WTC11 (cell line): ENCODE results near the gene SLC46A3. TPM values are rescaled to one million over a fixed set of nuclear protein-coding genes. Genes with fewer than 3 reads are reported as not detected.
"Not testable (repeated sequence)": the region's sequence is repeated elsewhere in the genome, so short reads cannot be mapped to it uniquely, and the experiment has no call there.

Source experiments
- ATAC-seq: fragments of 200-7000 bp; cut with Tn5 transposase; 2 replicates; pipeline ENCODE4 v1.10.0; 2021; ENCODE audit warnings: mild to moderate bottlenecking, moderate library complexity
- CTCF ChIA-PET: fragments of 300-600 bp; sonication (Branson Sonifier 250); formaldehyde crosslinking; loops from one replicate; lab custom pipeline; 2021; ENCODE audit warnings: antibody characterized with exemption; lab: Charles Lee
- POLR2A ChIA-PET: fragments of 350-600 bp; sonication (Branson Sonifier 250); formaldehyde crosslinking; loops from one replicate; lab custom pipeline; 2021; ENCODE audit warnings: antibody characterized with exemption; lab: Charles Lee
- DNase-seq: peaks from one replicate; pipeline ENCODE4 v3.0.0; 2021; ENCODE audit warnings: low spot score
- H3K27ac Mint-ChIP-seq: 2 replicates; pipeline ENCODE4 v1.8.0; 2021; ENCODE audit warnings: mixed read lengths
- H3K27me3 Mint-ChIP-seq: 2 replicates; pipeline ENCODE4 v1.8.0; 2021; ENCODE audit warnings: low read depth, mild to moderate bottlenecking, moderate library complexity, mixed read lengths
- H3K36me3 Mint-ChIP-seq: 2 replicates; pipeline ENCODE4 v1.8.0; 2021; ENCODE audit warnings: mixed read lengths
- H3K4me1 Mint-ChIP-seq: 2 replicates; pipeline ENCODE4 v1.8.0; 2022; ENCODE audit warnings: mixed read lengths
- H3K4me3 Mint-ChIP-seq: 2 replicates; pipeline ENCODE4 v1.8.0; 2021; ENCODE audit warnings: mild to moderate bottlenecking, moderate library complexity, mixed read lengths
- H3K9me3 Mint-ChIP-seq: 2 replicates; pipeline ENCODE4 v1.8.0; 2021; ENCODE audit warnings: mixed read lengths
- ARID4B ChIP-seq: sonication (generic); formaldehyde crosslinking; IDR thresholded peaks from 2 replicates; pipeline ENCODE4 v1.8.0; 2023; ENCODE audit warnings: missing genetic modification reagents, mild to moderate bottlenecking, borderline replicate concordance
- CDX4 ChIP-seq: fragments of 250-450 bp; sonication (Bioruptor Pico); IDR thresholded peaks from 2 replicates; pipeline ENCODE4 v1.9.0; 2021; ENCODE audit warnings: moderate library complexity, mild to moderate bottlenecking, inconsistent platforms, borderline replicate concordance
- CREM ChIP-seq: sonication (generic); formaldehyde crosslinking; IDR thresholded peaks from 2 replicates; pipeline ENCODE4 v1.8.1; 2022; ENCODE audit warnings: mild to moderate bottlenecking, missing genetic modification reagents, moderate library complexity
- JAZF1 ChIP-seq: fragments of 250-450 bp; sonication (Bioruptor Pico); IDR thresholded peaks from 2 replicates; pipeline ENCODE4 v1.9.0; 2021; ENCODE audit warnings: moderate library complexity, mild to moderate bottlenecking, inconsistent platforms
- NFATC4 ChIP-seq: fragments of 250-450 bp; sonication (Bioruptor Pico); IDR thresholded peaks from 2 replicates; pipeline ENCODE4 v1.9.0; 2021; ENCODE audit warnings: mild to moderate bottlenecking
- NR2C2 ChIP-seq: sonication (generic); formaldehyde crosslinking; IDR thresholded peaks from 2 replicates; pipeline ENCODE4 v1.8.0; 2022; ENCODE audit warnings: mild to moderate bottlenecking, missing genetic modification reagents
- PRRX2 ChIP-seq: fragments of 250-450 bp; sonication (Bioruptor Pico); IDR thresholded peaks from 2 replicates; pipeline ENCODE4 v1.8.0; 2021; ENCODE audit warnings: mild to moderate bottlenecking
- RELA ChIP-seq: sonication (generic); formaldehyde crosslinking; IDR thresholded peaks from 2 replicates; pipeline ENCODE4 v1.8.1; 2022; ENCODE audit warnings: missing genetic modification reagents, mild to moderate bottlenecking, borderline replicate concordance
- SP1 ChIP-seq: sonication (generic); formaldehyde crosslinking; conservative IDR thresholded peaks from 2 replicates; pipeline ENCODE4 v1.8.1; 2022; ENCODE audit warnings: missing genetic modification reagents
- ZNF396 ChIP-seq: fragments of 250-450 bp; sonication (Bioruptor Pico); IDR thresholded peaks from 2 replicates; pipeline ENCODE4 v1.8.0; 2021; ENCODE audit warnings: mild to moderate bottlenecking, moderate library complexity, borderline replicate concordance
- total RNA-seq: library from RNA; stranded (reverse); gene quantifications from 3 replicates; pipeline ENCODE4 v1.2.3, GENCODE V29; 2021
- TF ChIP-seq, protein P1 (sequence below): sonication (generic); formaldehyde crosslinking; IDR thresholded peaks from 2 replicates; pipeline ENCODE4 v1.8.0; 2022; ENCODE audit warnings: mild to moderate bottlenecking, missing genetic modification reagents
- TF ChIP-seq, protein P2 (sequence below): fragments of 250-450 bp; sonication (Bioruptor Pico); IDR thresholded peaks from 2 replicates; pipeline ENCODE4 v1.9.0; 2021; ENCODE audit warnings: mild to moderate bottlenecking, borderline replicate concordance
- TF ChIP-seq, protein P3 (sequence below): fragments of 250-450 bp; sonication (Bioruptor Pico); IDR thresholded peaks from 2 replicates; pipeline ENCODE4 v2.1.2; 2022; ENCODE audit warnings: mild to moderate bottlenecking, moderate library complexity
- TF ChIP-seq, protein P4 (sequence below): sonication (generic); formaldehyde crosslinking; IDR thresholded peaks from 2 replicates; pipeline ENCODE4 v1.8.0; 2022; ENCODE audit warnings: missing genetic modification reagents
- TF ChIP-seq, protein P5 (sequence below): sonication (generic); formaldehyde crosslinking; IDR thresholded peaks from 2 replicates; pipeline ENCODE4 v1.8.1; 2023; ENCODE audit warnings: mild to moderate bottlenecking, missing genetic modification reagents

Gene SLC46A3
- total RNA-seq, 1 experiment from 2014 or later, result 0.79 TPM

- TF ChIP-seq, protein P1, sequence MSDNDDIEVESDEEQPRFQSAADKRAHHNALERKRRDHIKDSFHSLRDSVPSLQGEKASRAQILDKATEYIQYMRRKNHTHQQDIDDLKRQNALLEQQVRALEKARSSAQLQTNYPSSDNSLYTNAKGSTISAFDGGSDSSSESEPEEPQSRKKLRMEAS (CRISPR knock-in tag), result peak; percentile 35; the same call in 1 of the 2 replicates
- TF ChIP-seq, protein P2, sequence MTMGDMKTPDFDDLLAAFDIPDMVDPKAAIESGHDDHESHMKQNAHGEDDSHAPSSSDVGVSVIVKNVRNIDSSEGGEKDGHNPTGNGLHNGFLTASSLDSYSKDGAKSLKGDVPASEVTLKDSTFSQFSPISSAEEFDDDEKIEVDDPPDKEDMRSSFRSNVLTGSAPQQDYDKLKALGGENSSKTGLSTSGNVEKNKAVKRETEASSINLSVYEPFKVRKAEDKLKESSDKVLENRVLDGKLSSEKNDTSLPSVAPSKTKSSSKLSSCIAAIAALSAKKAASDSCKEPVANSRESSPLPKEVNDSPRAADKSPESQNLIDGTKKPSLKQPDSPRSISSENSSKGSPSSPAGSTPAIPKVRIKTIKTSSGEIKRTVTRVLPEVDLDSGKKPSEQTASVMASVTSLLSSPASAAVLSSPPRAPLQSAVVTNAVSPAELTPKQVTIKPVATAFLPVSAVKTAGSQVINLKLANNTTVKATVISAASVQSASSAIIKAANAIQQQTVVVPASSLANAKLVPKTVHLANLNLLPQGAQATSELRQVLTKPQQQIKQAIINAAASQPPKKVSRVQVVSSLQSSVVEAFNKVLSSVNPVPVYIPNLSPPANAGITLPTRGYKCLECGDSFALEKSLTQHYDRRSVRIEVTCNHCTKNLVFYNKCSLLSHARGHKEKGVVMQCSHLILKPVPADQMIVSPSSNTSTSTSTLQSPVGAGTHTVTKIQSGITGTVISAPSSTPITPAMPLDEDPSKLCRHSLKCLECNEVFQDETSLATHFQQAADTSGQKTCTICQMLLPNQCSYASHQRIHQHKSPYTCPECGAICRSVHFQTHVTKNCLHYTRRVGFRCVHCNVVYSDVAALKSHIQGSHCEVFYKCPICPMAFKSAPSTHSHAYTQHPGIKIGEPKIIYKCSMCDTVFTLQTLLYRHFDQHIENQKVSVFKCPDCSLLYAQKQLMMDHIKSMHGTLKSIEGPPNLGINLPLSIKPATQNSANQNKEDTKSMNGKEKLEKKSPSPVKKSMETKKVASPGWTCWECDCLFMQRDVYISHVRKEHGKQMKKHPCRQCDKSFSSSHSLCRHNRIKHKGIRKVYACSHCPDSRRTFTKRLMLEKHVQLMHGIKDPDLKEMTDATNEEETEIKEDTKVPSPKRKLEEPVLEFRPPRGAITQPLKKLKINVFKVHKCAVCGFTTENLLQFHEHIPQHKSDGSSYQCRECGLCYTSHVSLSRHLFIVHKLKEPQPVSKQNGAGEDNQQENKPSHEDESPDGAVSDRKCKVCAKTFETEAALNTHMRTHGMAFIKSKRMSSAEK (CRISPR knock-in tag), result no peak
- TF ChIP-seq ZNF396 (CRISPR knock-in tag) (no peak), SP1 (CRISPR knock-in tag) (peak; percentile 62), PRRX2 (CRISPR knock-in tag) (no peak), NR2C2 (no peak), CREM (CRISPR knock-in tag) (no peak), RELA (CRISPR knock-in tag) (no peak), NFATC4 (no peak), CDX4 (no peak), JAZF1 (CRISPR knock-in tag) (no peak), ARID4B (CRISPR knock-in tag) (no peak)
- TF ChIP-seq, protein P3, sequence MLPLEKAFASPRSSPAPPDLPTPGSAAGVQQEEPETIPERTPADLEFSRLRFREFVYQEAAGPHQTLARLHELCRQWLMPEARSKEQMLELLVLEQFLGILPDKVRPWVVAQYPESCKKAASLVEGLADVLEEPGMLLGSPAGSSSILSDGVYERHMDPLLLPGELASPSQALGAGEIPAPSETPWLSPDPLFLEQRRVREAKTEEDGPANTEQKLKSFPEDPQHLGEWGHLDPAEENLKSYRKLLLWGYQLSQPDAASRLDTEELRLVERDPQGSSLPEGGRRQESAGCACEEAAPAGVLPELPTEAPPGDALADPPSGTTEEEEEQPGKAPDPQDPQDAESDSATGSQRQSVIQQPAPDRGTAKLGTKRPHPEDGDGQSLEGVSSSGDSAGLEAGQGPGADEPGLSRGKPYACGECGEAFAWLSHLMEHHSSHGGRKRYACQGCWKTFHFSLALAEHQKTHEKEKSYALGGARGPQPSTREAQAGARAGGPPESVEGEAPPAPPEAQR (CRISPR knock-in tag), result no peak
- TF ChIP-seq, protein P4, sequence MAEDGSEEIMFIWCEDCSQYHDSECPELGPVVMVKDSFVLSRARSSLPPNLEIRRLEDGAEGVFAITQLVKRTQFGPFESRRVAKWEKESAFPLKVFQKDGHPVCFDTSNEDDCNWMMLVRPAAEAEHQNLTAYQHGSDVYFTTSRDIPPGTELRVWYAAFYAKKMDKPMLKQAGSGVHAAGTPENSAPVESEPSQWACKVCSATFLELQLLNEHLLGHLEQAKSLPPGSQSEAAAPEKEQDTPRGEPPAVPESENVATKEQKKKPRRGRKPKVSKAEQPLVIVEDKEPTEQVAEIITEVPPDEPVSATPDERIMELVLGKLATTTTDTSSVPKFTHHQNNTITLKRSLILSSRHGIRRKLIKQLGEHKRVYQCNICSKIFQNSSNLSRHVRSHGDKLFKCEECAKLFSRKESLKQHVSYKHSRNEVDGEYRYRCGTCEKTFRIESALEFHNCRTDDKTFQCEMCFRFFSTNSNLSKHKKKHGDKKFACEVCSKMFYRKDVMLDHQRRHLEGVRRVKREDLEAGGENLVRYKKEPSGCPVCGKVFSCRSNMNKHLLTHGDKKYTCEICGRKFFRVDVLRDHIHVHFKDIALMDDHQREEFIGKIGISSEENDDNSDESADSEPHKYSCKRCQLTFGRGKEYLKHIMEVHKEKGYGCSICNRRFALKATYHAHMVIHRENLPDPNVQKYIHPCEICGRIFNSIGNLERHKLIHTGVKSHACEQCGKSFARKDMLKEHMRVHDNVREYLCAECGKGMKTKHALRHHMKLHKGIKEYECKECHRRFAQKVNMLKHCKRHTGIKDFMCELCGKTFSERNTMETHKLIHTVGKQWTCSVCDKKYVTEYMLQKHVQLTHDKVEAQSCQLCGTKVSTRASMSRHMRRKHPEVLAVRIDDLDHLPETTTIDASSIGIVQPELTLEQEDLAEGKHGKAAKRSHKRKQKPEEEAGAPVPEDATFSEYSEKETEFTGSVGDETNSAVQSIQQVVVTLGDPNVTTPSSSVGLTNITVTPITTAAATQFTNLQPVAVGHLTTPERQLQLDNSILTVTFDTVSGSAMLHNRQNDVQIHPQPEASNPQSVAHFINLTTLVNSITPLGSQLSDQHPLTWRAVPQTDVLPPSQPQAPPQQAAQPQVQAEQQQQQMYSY (CRISPR knock-in tag), result no peak
- TF ChIP-seq, protein P5, sequence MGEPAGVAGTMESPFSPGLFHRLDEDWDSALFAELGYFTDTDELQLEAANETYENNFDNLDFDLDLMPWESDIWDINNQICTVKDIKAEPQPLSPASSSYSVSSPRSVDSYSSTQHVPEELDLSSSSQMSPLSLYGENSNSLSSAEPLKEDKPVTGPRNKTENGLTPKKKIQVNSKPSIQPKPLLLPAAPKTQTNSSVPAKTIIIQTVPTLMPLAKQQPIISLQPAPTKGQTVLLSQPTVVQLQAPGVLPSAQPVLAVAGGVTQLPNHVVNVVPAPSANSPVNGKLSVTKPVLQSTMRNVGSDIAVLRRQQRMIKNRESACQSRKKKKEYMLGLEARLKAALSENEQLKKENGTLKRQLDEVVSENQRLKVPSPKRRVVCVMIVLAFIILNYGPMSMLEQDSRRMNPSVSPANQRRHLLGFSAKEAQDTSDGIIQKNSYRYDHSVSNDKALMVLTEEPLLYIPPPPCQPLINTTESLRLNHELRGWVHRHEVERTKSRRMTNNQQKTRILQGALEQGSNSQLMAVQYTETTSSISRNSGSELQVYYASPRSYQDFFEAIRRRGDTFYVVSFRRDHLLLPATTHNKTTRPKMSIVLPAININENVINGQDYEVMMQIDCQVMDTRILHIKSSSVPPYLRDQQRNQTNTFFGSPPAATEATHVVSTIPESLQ (CRISPR knock-in tag), result no peak
- POLR2A ChIA-PET, result interaction anchor here (0.6 kb wide), 1 partner anchor 611 kb away, joined by 4 read pairs; no protein-coding TSS in a partner anchor
- Mint-ChIP-seq H3K27ac (no peak overlapping the region), H3K36me3 (no peaks in the 10 kb centered on the region), H3K27me3 (no peaks in the 10 kb centered on the region), H3K4me3 (no peak overlapping the region; the same call in 1 of the 2 replicates), H3K4me1 (peaks cover 16% of the 10 kb centered on the region), H3K9me3 (peaks cover 19% of the 10 kb centered on the region)
- CTCF ChIA-PET, result interaction anchor here (1.0 to 2.2 kb wide), 4 partner anchors 10 to 133 kb away, joined by 3 to 19 read pairs (median 5); no protein-coding TSS in a partner anchor
- peak; percentile 91 for DNase-seq
- ATAC-seq, result peak; percentile 99
Observed at GRCh38 chr13:28684257-28684656, 34.5 kb downstream of the SLC46A3 start.

GRCh38 chr13:28683169-28683568 is 35.6 kb downstream of the SLC46A3 start:
- H3K27me3 Mint-ChIP-seq, H3K27ac Mint-ChIP-seq, POLR2A ChIA-PET, H3K4me3 Mint-ChIP-seq, DNase-seq, ATAC-seq, H3K36me3 Mint-ChIP-seq: not testable (repeated sequence)
- peaks cover 13% of the 10 kb centered on the region for H3K9me3 Mint-ChIP-seq
- H3K4me1 Mint-ChIP-seq, result peaks cover 16% of the 10 kb centered on the region
- CTCF ChIA-PET, result interaction anchor here (0.8 kb wide), 1 partner anchor 113 kb away, joined by 7 read pairs; no protein-coding TSS in a partner anchor
